GM06990 (cell line): ENCODE data around the gene MGMT.

Experiments used
- DNase-seq: peaks from one replicate; pipeline ENCODE4 v3.0.0-alpha.2; 2011; ENCODE audit not compliant: insufficient read length; ENCODE audit errors: extremely low read depth
- H3K27me3 ChIP-seq: replicated peaks from 2 replicates; pipeline ENCODE4 v1.6.0; 2011; ENCODE audit warnings: low read length; ENCODE audit not compliant: control insufficient read depth, insufficient read depth
- H3K36me3 ChIP-seq: 2 replicates; pipeline ENCODE4 v1.5.1; 2011; ENCODE audit warnings: low read length; ENCODE audit not compliant: control insufficient read depth, insufficient read depth
- H3K4me3 ChIP-seq: replicated peaks from 2 replicates; pipeline ENCODE4 v1.5.1; 2011; ENCODE audit warnings: low read depth, mild to moderate bottlenecking, control low read depth, low read length
- CTCF ChIP-seq: IDR thresholded peaks from 2 replicates; pipeline ENCODE4 v1.5.1; 2011; ENCODE audit warnings: low read length, control low read depth, mild to moderate bottlenecking, inconsistent platforms; ENCODE audit not compliant: insufficient read depth, poor library complexity, severe bottlenecking

The MGMT gene

GRCh38 chr10:129609551-129609950 is 142.5 kb downstream of the MGMT start:
- no peak for TF ChIP-seq CTCF

GRCh38 chr10:129612481-129613109 is 145.6 kb downstream of the MGMT start:
- no peak for TF ChIP-seq CTCF

More at GRCh38 chr10:129609551-129609950, 142.5 kb downstream of the MGMT start:
- H3K27me3 ChIP-seq, result no peaks in the 10 kb centered on the region
- no peak for DNase-seq
- H3K4me3 ChIP-seq, result no peak overlapping the region
- H3K36me3 ChIP-seq, result no peaks in the 10 kb centered on the region

GRCh38 chr10:129613377-129613980 is 146.4 kb downstream of the MGMT start:
- no peak for DNase-seq
- TF ChIP-seq CTCF, result no peak
- no peak overlapping the region for H3K4me3 ChIP-seq

More at GRCh38 chr10:129612481-129613109, 145.6 kb downstream of the MGMT start:
- H3K36me3 ChIP-seq, result no peaks in the 10 kb centered on the region
- H3K27me3 ChIP-seq, result no peaks in the 10 kb centered on the region
- DNase-seq, result no peak
- no peak overlapping the region for H3K4me3 ChIP-seq

GRCh38 chr10:129614341-129614740 is 147.3 kb downstream of the MGMT start:
- Histone ChIP-seq H3K4me3 (no peak overlapping the region), H3K27me3 (no peaks in the 10 kb centered on the region), H3K36me3 (no peaks in the 10 kb centered on the region)
- no peak for DNase-seq
- TF ChIP-seq CTCF, result no peak

More at GRCh38 chr10:129613377-129613980, 146.4 kb downstream of the MGMT start:
- no peaks in the 10 kb centered on the region for H3K36me3 ChIP-seq
- no peaks in the 10 kb centered on the region for H3K27me3 ChIP-seq

- Histone ChIP-seq H3K27me3 (no peaks in the 10 kb centered on the region), H3K36me3 (no peaks in the 10 kb centered on the region), H3K4me3 (no peak overlapping the region)
- no peak for DNase-seq
- no peak for TF ChIP-seq CTCF
Observed at GRCh38 chr10:129615381-129615780, 148.3 kb downstream of the MGMT start.
